ENCODE data around the gene AMPD2. TPM values are rescaled to one million over a fixed set of nuclear protein-coding genes. Genes with fewer than 3 reads are reported as not detected.
"Not testable (repeated sequence)": the region's sequence is repeated elsewhere in the genome, so short reads cannot be mapped to it uniquely, and the experiment has no call there.

Gene AMPD2
- polyA plus RNA-seq, 1 donor = 61.2 TPM

DNA sequence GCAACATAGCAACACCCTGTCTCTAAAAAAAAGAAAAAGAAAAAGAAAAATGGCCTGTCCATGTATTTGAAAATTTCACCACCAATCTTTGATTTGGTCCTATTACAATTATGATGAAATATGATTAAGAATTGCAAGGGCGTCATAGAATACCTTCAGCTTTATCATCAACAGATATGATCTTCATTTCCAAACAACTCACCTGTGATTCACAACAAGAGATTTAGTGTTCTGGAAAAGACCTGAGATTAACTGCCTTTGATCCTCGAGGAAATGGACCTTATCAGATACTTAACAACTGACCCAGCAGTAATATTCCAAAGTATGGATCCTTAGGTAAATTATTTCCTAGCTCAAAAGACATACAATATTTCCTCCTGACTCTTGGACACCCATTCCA, 32.8 kb downstream of the AMPD2 start:
- WGBS (ENCODE audit: insufficient coverage, low lambda C conversion rate) = 20% methylated on average over 1 of the region's 2 CpGs
- Histone ChIP-seq H3K4me3 (ENCODE audit: low read length) (no peak overlapping the region), H3K27ac (ENCODE audit: low read length) (peak overlapping the region; percentile 33), H3K36me3 (ENCODE audit: control insufficient read depth, insufficient read depth, low read length) (peaks cover under 1% of the 10 kb centered on the region), H3K4me1 (ENCODE audit: control insufficient read depth, insufficient read depth, low read length) (peaks cover 25% of the 10 kb centered on the region), H3K9me3 (ENCODE audit: control insufficient read depth, low read depth, low read length) (no peaks in the 10 kb centered on the region), H3K27me3 (ENCODE audit: control insufficient read depth, insufficient read depth, low read length) (no peaks in the 10 kb centered on the region)
- DNase-seq = peak in 1 of 2 donors; percentile 62

- Histone ChIP-seq H3K36me3 (ENCODE audit: control insufficient read depth, insufficient read depth, low read length) (peaks cover 8% of the 10 kb centered on the region), H3K27ac (ENCODE audit: low read length) (no peak overlapping the region), H3K27me3 (ENCODE audit: control insufficient read depth, insufficient read depth, low read length) (no peaks in the 10 kb centered on the region), H3K9me3 (ENCODE audit: control insufficient read depth, low read depth, low read length) (no peaks in the 10 kb centered on the region), H3K4me1 (ENCODE audit: control insufficient read depth, insufficient read depth, low read length) (peaks cover 32% of the 10 kb centered on the region), H3K4me3 (ENCODE audit: low read length) (no peak overlapping the region)
- WGBS (ENCODE audit: insufficient coverage, low lambda C conversion rate) = no CpG with 5 or more reads among the region's 2 CpGs
- peak in 1 of 2 donors; percentile 48 for DNase-seq
Measured at GRCh38 chr1:109653306-109653705, 33.7 kb downstream of the AMPD2 start.

GRCh38 chr1:109654519-109654918, 34.9 kb downstream of the AMPD2 start:
- peaks cover 16% of the 10 kb centered on the region for H3K36me3 ChIP-seq (ENCODE audit: control insufficient read depth, insufficient read depth, low read length)
- 100% methylated on average over 1 of the region's 12 CpGs for WGBS (ENCODE audit: insufficient coverage, low lambda C conversion rate)
- H3K27ac ChIP-seq (ENCODE audit: low read length) = no peak overlapping the region
- peaks cover 38% of the 10 kb centered on the region for H3K4me1 ChIP-seq (ENCODE audit: control insufficient read depth, insufficient read depth, low read length)
- no peaks in the 10 kb centered on the region for H3K27me3 ChIP-seq (ENCODE audit: control insufficient read depth, insufficient read depth, low read length)
- H3K9me3 ChIP-seq (ENCODE audit: control insufficient read depth, low read depth, low read length) = no peaks in the 10 kb centered on the region
- no peak for DNase-seq
- H3K4me3 ChIP-seq (ENCODE audit: low read length) = no peak overlapping the region

- no CpG with 5 or more reads among the region's 54 CpGs for WGBS (ENCODE audit: insufficient coverage, low lambda C conversion rate)
- Histone ChIP-seq H3K9me3 (ENCODE audit: control insufficient read depth, low read depth, low read length) (no peaks in the 10 kb centered on the region), H3K36me3 (ENCODE audit: control insufficient read depth, insufficient read depth, low read length) (peaks cover 22% of the 10 kb centered on the region), H3K27me3 (ENCODE audit: control insufficient read depth, insufficient read depth, low read length) (no peaks in the 10 kb centered on the region), H3K4me1 (ENCODE audit: control insufficient read depth, insufficient read depth, low read length) (peaks cover 38% of the 10 kb centered on the region), H3K27ac (ENCODE audit: low read length) (peak within 1 kb of the TSS; percentile 77), H3K4me3 (ENCODE audit: low read length) (peak within 1 kb of the TSS; percentile 81)
- peak; percentile 90 to 96 for DNase-seq
Measured at GRCh38 chr1:109655615-109656519, 36.2 kb downstream of the AMPD2 start, which contains the start of gene GSTM4. TSS of gene GSTM4 (plus strand) at chr1:109656099. CDS start at chr1:109656390, 291 bp downstream.

GRCh38 chr1:109657395-109657794, 37.8 kb downstream of the AMPD2 start:
- no peak for DNase-seq
- Histone ChIP-seq H3K27ac (ENCODE audit: low read length) (no peak overlapping the region), H3K27me3 (ENCODE audit: control insufficient read depth, insufficient read depth, low read length) (no peaks in the 10 kb centered on the region), H3K9me3 (ENCODE audit: control insufficient read depth, low read depth, low read length) (no peaks in the 10 kb centered on the region), H3K4me1 (ENCODE audit: control insufficient read depth, insufficient read depth, low read length) (peaks cover 38% of the 10 kb centered on the region), H3K4me3 (ENCODE audit: low read length) (no peak overlapping the region), H3K36me3 (ENCODE audit: control insufficient read depth, insufficient read depth, low read length) (peaks cover 29% of the 10 kb centered on the region)
- no CpG with 5 or more reads among the region's 4 CpGs for WGBS (ENCODE audit: insufficient coverage, low lambda C conversion rate)

- Histone ChIP-seq H3K4me1 (ENCODE audit: control insufficient read depth, insufficient read depth, low read length) (peaks cover 35% of the 10 kb centered on the region), H3K4me3 (ENCODE audit: low read length) (no peak overlapping the region), H3K36me3 (ENCODE audit: control insufficient read depth, insufficient read depth, low read length) (peaks cover 29% of the 10 kb centered on the region), H3K27me3 (ENCODE audit: control insufficient read depth, insufficient read depth, low read length) (no peaks in the 10 kb centered on the region), H3K27ac (ENCODE audit: low read length) (no peak overlapping the region), H3K9me3 (ENCODE audit: control insufficient read depth, low read depth, low read length) (no peaks in the 10 kb centered on the region)
- WGBS (ENCODE audit: insufficient coverage, low lambda C conversion rate) = 80% methylated on average over 1 of the region's 7 CpGs
- no peak for DNase-seq
Measured at GRCh38 chr1:109657970-109658369, 38.3 kb downstream of the AMPD2 start.

- DNase-seq = no peak
- Histone ChIP-seq H3K9me3 (ENCODE audit: control insufficient read depth, low read depth, low read length) (no peaks in the 10 kb centered on the region), H3K27ac (ENCODE audit: low read length) (no peak overlapping the region)
Measured at GRCh38 chr1:109658533-109659042, 39.0 kb downstream of the AMPD2 start.

GRCh38 chr1:109659145-109659544, 39.5 kb downstream of the AMPD2 start:
- no CpG with 5 or more reads among the region's 2 CpGs for WGBS (ENCODE audit: insufficient coverage, low lambda C conversion rate)
- DNase-seq = no peak
- no peak overlapping the region for H3K4me3 ChIP-seq (ENCODE audit: low read length)
- H3K36me3 ChIP-seq (ENCODE audit: control insufficient read depth, insufficient read depth, low read length) = peaks cover 29% of the 10 kb centered on the region
- no peak overlapping the region for H3K27ac ChIP-seq (ENCODE audit: low read length)
- no peaks in the 10 kb centered on the region for H3K27me3 ChIP-seq (ENCODE audit: control insufficient read depth, insufficient read depth, low read length)
- peaks cover 31% of the 10 kb centered on the region for H3K4me1 ChIP-seq (ENCODE audit: control insufficient read depth, insufficient read depth, low read length)
- no peaks in the 10 kb centered on the region for H3K9me3 ChIP-seq (ENCODE audit: control insufficient read depth, low read depth, low read length)

More at GRCh38 chr1:109658533-109659042, 39.0 kb downstream of the AMPD2 start:
- no peaks in the 10 kb centered on the region for H3K27me3 ChIP-seq (ENCODE audit: control insufficient read depth, insufficient read depth, low read length)
- H3K36me3 ChIP-seq (ENCODE audit: control insufficient read depth, insufficient read depth, low read length) = peaks cover 29% of the 10 kb centered on the region
- no peak overlapping the region for H3K4me3 ChIP-seq (ENCODE audit: low read length)
- no CpG with 5 or more reads among the region's 3 CpGs for WGBS (ENCODE audit: insufficient coverage, low lambda C conversion rate)
- peaks cover 31% of the 10 kb centered on the region for H3K4me1 ChIP-seq (ENCODE audit: control insufficient read depth, insufficient read depth, low read length)

- DNase-seq = no peak
- no peak overlapping the region for H3K27ac ChIP-seq (ENCODE audit: low read length)
- peaks cover 29% of the 10 kb centered on the region for H3K36me3 ChIP-seq (ENCODE audit: control insufficient read depth, insufficient read depth, low read length)
Measured at GRCh38 chr1:109659997-109660690, 40.5 kb downstream of the AMPD2 start.

GRCh38 chr1:109660691-109661026, 41.0 kb downstream of the AMPD2 start:
- not testable (repeated sequence) for H3K4me3 ChIP-seq (ENCODE audit: low read length); H3K9me3 ChIP-seq (ENCODE audit: control insufficient read depth, low read depth, low read length); H3K27ac ChIP-seq (ENCODE audit: low read length); DNase-seq; H3K27me3 ChIP-seq (ENCODE audit: control insufficient read depth, insufficient read depth, low read length)
- peaks cover 29% of the 10 kb centered on the region for H3K36me3 ChIP-seq (ENCODE audit: control insufficient read depth, insufficient read depth, low read length)
- no CpG with 5 or more reads among the region's 4 CpGs for WGBS (ENCODE audit: insufficient coverage, low lambda C conversion rate)
- peaks cover 17% of the 10 kb centered on the region for H3K4me1 ChIP-seq (ENCODE audit: control insufficient read depth, insufficient read depth, low read length)

More at GRCh38 chr1:109659997-109660690, 40.5 kb downstream of the AMPD2 start:
- no CpG with 5 or more reads among the region's 5 CpGs for WGBS (ENCODE audit: insufficient coverage, low lambda C conversion rate)
- Histone ChIP-seq H3K4me3 (ENCODE audit: low read length) (no peak overlapping the region), H3K9me3 (ENCODE audit: control insufficient read depth, low read depth, low read length) (no peaks in the 10 kb centered on the region), H3K27me3 (ENCODE audit: control insufficient read depth, insufficient read depth, low read length) (no peaks in the 10 kb centered on the region), H3K4me1 (ENCODE audit: control insufficient read depth, insufficient read depth, low read length) (peaks cover 21% of the 10 kb centered on the region)

Measured in large intestine (tissue), 3 donors.